COR-L47 (cell line): ENCODE results near the gene BLOC1S5.
"Not testable (repeated sequence)": the region's sequence is repeated elsewhere in the genome, so short reads cannot be mapped to it uniquely, and the experiment has no call there.

ENCODE experiments used
- DNase-seq: peaks from one replicate; lab custom pipeline; 2025; lab: John Stamatoyannopoulos, UW

Gene BLOC1S5

DNA sequence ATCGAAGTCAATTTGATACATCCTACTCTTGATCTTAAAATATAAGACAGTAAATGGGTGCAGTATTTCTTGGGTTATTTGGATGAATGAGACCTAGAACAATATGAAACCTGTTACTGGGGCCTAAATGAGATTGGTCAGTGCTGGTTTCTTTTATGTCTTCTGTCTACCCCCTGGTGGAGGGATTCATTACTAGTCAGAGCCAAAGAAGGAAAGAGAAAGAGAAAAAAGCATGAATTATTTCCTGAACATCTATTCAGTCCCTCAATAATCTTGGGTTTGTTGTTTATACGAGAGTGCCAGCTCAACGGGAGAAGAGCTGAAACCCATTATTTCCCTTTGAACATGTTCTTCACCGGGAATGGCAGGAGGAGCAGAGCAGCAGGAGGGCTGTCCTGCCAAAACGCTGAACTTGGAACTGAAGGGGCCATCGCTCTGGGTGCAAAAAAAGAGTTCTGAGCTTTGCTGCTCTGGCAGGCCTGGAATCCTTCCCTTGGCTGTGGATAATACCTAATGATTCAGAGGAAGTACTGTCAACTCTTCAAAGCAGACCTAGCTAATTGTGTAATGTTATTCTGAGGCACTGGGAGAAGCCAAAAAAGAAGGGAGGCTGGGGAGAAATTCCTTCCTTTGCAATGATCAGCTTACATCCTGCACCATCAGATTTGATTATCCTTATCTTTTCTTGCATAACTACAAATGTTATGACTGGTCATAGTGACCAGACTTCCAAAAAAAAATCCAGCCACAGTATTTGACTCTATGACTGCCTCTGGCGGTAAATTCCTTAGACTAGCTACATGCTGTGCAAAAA lies 72.0 kb downstream of the BLOC1S5 start:
- DNase-seq: no peak

DNA sequence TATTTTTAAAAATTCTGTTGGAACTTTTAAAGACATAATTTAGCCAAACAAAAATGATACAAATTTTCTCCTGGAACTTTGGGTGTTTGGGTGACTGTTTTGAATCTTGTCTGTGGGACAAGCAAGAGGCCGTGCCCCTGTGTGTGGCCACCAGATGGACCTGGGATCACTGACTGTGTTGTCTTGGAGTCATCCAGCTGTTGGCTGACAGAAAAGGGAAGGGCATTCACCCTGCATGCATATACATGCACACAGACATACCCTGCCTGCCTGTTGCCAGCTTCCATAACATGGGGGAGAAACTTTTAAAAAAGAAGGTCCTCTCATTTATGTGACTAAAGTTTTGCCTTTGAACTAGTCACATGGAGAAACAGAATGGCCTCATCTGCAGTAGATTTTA lies 72.7 kb downstream of the BLOC1S5 start:
- DNase-seq: no peak

DNA sequence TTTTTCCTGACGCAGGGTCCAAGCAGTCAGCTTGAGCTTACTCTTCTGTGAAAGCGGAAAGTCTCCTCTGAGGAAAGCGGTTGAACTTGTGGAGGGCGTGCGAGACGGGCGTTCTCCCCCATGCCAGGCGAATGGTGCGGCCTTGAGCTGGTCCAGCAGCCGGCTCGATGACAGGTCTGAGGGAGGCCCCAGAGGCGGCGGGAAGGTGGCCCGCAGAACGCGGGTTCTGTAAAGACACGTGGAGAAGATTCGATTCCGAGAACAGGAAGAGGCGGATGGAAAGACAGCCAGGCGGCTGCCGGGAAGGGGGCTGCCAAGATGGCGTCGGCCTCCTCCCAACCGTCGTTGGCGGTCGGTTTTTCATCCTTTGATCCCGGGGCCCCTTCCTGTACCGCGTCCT lies 78.0 kb downstream of the BLOC1S5 start:
- no peak for DNase-seq

DNA sequence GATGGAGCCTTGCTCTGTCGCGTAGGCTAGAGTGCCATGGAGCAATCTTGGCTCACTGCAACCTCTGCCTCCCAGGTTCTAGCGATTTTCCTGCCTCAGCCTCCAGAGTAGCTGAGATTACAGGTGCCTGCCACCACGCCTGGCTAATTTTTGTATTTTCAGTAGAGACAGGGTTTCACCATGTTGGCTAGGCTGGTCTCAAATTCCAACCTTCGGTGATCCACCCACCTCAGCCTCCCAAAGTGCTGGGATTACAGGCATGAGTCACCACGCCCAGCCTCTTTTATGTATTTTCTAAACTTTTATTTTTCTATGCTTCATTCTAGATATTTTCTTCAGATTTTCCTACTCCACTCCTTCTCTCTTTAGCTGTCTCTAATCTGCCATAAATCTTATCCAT lies 80.2 kb downstream of the BLOC1S5 start:
- not testable (repeated sequence) for DNase-seq

DNA sequence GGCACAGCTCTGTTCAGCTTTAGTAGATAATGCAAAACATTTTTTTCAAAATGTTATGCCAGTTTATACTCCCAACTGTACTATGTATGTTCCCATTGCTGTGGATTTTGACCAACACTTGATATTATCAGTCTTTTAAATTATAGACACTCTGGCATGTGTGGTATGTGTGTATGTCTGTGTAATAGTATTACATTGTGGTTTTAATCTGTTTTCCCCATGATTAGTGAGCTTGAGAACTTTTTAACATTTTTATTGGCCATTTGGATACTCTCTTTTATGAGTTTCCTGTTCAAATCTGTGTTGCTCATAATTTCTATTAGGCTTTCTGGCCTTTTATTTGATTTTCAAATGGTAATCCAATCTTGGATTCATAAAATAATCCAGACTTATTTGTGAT lies 84.4 kb downstream of the BLOC1S5 start:
- no peak for DNase-seq

DNA sequence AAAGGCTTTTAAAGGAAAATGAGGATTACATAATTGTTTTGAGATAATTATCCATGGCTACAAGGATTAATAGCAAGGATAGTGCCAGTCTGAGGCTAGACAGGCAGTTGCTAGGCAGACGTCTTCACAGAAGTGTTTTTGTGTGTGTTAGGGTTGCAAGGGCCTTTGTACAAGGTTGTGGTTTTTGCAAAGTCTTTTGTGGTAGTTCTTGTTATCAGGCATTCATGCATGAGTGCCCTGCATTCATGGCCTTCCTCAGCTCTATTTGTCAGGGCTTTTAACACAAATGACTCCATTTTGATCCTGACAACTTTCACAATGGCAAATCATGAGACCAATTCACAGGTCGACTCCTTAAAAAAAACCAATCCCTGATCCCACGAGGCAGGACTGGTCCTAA lies 85.5 kb downstream of the BLOC1S5 start:
- DNase-seq: no peak

DNA sequence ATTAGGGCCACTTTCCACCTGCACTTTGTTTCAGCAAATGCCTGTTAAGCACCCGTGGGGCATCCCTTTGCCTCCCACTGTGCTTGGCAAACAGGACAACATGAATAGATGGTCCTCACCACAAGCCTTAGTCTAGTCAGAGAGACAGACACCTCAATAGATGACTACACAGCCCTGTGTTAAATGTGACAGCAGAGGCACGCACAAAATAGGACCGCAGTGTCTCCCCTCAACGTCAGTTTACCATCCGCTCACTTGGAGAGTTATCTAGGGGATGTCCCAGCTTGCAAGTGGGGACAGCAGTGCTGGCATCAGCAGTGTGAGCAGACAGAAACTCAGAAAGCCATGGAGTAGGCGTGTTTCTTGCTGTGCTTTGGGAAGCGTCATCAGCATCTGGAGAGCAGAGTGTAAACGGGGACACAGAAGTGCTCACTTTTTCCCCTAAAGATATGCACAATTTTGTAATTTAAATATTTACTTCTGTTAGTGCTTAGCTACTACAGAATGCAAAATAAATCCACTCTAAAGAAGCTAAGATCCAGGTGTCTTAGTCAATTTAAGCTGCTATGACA lies 87.6 kb downstream of the BLOC1S5 start:
- no peak for DNase-seq

DNA sequence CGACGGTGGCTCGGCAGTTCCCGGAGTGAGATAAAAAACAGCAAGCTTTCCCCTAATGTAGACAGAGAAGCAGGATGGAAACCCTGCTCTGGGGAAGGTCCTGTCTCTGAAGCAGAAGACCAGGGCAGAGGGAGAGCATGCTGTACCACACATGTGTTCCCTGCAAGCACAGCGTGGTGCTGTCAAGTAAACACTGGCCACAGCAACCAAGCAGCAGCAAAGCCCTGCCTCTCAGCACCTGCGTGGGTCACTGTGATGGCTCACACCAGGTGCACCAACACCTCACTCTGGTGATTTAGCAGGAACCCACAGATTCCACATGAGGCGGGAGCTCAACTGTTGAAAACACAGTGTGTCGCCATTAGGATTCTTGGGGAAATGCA lies 88.4 kb downstream of the BLOC1S5 start:
- no peak for DNase-seq

DNA sequence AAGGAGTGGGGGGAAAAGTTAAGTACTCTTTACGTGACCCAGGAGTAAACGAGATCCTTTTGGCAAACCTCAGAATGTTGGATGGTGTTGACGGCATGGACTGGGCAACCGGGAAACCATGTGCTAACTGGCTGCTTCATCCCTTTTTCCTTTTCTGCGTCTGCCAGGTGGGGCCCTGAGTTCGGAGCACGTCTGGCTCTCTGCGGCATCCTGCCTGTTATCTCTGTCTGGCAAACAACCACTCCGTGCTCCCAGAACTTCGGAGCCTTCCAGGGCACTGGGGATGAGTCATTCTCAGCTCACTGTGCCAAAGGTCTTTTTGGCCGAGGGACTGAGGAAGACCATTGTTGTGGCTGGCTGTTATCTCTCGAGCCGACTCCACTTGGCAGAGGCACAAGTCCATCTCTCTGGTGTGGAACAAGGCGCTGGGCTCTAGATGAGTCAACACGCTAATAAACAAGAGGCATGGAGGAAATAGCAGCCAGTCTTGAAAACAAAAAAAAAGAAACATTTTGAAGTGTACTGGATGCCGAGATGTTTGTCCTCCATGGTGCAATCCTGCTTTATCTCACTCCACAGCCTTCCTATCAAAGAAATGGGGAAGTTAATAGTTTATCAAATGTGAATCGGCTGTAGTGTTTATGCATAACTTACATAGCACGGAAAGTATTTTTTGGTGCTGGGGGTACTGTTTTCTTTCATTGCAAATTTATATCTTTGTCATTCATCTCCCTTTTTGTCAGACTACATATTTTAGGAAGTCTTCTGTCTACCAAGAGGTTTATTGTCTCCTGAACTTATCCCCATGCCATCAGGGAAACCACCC lies 89.0 kb downstream of the BLOC1S5 start:
- no peak for DNase-seq

DNA sequence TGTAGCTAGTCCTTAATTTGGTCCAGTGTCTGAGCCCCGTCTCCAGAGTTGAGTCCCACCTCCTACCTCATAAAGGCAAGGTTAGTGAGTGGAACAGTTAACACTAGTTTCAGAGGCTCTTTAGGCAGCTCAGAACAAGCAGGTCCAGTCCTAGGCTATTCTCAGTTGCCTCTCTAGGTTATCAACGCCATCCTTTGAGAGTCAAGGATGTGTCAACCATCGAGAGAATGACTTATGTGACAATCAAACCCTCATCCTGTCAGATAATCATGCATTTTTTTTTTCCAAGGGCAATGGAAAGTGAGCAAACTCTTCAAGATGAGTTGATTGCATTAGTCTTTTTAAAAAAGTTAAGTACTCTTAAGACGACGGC lies 89.6 kb downstream of the BLOC1S5 start:
- no peak for DNase-seq

DNA sequence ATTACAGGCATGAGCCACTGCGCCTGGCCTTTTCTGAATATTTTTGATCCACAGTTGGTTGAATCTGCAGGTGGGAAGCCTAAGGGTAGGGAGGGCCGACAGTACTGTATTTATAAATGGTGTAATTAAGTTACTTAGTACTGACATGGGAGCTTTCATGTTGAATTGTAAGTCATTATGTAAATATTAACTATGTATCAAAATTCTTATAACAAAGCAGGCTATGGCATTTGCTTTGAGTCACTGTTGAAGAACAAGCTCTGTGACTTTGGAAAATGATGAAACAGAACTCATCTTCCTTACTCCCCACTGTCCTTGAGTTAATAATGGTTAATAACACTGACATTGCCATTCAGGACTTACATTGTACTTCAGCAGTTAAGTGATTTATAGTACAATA lies 90.6 kb downstream of the BLOC1S5 start:
- no peak for DNase-seq

DNA sequence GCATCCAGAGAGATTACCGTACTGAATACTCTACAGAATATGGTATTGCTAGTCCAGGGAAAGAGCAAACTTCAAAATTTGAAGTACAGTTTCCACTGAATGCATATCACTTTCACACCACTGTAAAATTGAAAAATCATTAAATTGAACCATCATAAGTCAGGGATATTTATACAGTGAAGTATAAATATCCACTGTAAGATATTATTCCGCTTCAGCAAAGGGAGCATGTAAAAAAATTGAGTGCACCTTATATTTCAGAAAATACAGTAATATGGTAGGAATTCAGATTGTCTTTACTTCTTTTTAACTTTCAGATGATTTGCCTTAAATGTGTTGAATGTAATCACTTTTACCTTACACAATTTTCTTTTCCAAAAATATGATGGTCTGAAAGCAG lies 92.7 kb downstream of the BLOC1S5 start:
- no peak for DNase-seq

DNA sequence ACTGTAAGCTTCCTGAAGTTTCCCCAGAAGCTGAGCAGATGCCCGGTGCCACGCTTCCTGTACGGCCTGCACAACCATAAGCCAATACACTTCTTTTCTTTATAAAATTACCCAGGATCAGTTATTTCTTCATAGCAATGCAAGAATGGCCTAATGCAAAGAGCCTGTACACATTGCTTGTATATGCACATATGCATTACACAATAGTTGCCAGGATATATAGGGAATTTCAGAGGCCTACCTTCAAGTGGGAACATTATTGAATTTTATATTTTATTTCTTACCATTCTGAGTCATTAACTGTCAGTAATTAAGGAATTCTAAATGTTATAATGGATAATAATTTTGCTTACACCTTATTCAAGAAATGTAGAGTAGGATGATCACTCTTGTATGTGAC lies 93.6 kb downstream of the BLOC1S5 start:
- no peak for DNase-seq
